Astrocyte (in vitro differentiated cells and primary cell): ENCODE measurements around the gene OPCML. TPM values are rescaled to one million over a fixed set of nuclear protein-coding genes. Genes with fewer than 3 reads are reported as not detected.

Experiments used
- DNase-seq: peaks from one replicate; pipeline ENCODE4 v3.0.0-alpha.2; 2010; ENCODE audit warnings: low read depth
- FAIRE-seq: peaks from 2 replicates; lab custom pipeline; 2011; peaks lifted over from hg19 to GRCh38; lab: Jason Lieb, UNC
- H2AFZ ChIP-seq: 2 replicates; pipeline ENCODE4 v1.6.0; 2012; ENCODE audit warnings: low read depth, low read length, inconsistent platforms
- H3K27ac ChIP-seq: 2 replicates; pipeline ENCODE4 v1.5.1; 2011; ENCODE audit warnings: low read depth, low read length, inconsistent platforms
- H3K27me3 ChIP-seq: 2 replicates; pipeline ENCODE4 v1.6.0; 2011; ENCODE audit warnings: low read length, inconsistent platforms; ENCODE audit not compliant: insufficient read depth
- H3K36me3 ChIP-seq: 2 replicates; pipeline ENCODE4 v1.5.1; 2011; ENCODE audit warnings: low read length, inconsistent platforms; ENCODE audit not compliant: insufficient read depth
- H3K4me1 ChIP-seq: 2 replicates; pipeline ENCODE4 v1.5.1; 2011; ENCODE audit warnings: low read length, inconsistent platforms; ENCODE audit not compliant: insufficient read depth
- H3K4me2 ChIP-seq: 2 replicates; pipeline ENCODE4 v1.6.0; 2012; ENCODE audit warnings: low read length, inconsistent platforms
- H3K4me3 ChIP-seq: 2 replicates; pipeline ENCODE4 v1.5.1; 2011; ENCODE audit warnings: low read depth, mild to moderate bottlenecking, low read length, inconsistent platforms; ENCODE audit not compliant: insufficient read depth
- H3K79me2 ChIP-seq: 2 replicates; pipeline ENCODE4 v1.6.0; 2012; ENCODE audit warnings: mild to moderate bottlenecking, low read length, inconsistent platforms; ENCODE audit not compliant: insufficient read depth
- H3K9ac ChIP-seq: 2 replicates; pipeline ENCODE4 v1.6.0; 2012; ENCODE audit warnings: mild to moderate bottlenecking, low read length, inconsistent platforms
- H3K9me3 ChIP-seq: 2 replicates; pipeline ENCODE4 v1.5.1; 2012; ENCODE audit warnings: low read depth, mild to moderate bottlenecking, low read length, inconsistent platforms; ENCODE audit not compliant: insufficient read depth
- H4K20me1 ChIP-seq: 2 replicates; pipeline ENCODE4 v1.6.0; 2012; ENCODE audit warnings: low read length, inconsistent platforms; ENCODE audit not compliant: insufficient read depth
- H3K27ac Mint-ChIP-seq: one replicate; pipeline ENCODE4 v1.8.0; 2021; ENCODE audit warnings: mild to moderate bottlenecking, mixed read lengths; ENCODE audit not compliant: unreplicated experiment
- H3K27me3 Mint-ChIP-seq: one replicate; pipeline ENCODE4 v1.8.0; 2021; ENCODE audit warnings: low read depth, mixed read lengths; ENCODE audit not compliant: unreplicated experiment
- H3K36me3 Mint-ChIP-seq: one replicate; pipeline ENCODE4 v1.8.0; 2021; ENCODE audit warnings: low read depth, mixed read lengths; ENCODE audit not compliant: unreplicated experiment
- H3K4me1 Mint-ChIP-seq: one replicate; pipeline ENCODE4 v1.8.0; 2021; ENCODE audit warnings: low read depth, mixed read lengths; ENCODE audit not compliant: unreplicated experiment
- H3K4me3 Mint-ChIP-seq: one replicate; pipeline ENCODE4 v1.8.0; 2021; ENCODE audit warnings: mild to moderate bottlenecking, moderate library complexity, mixed read lengths; ENCODE audit not compliant: unreplicated experiment
- H3K9me3 Mint-ChIP-seq: one replicate; pipeline ENCODE4 v1.8.0; 2021; ENCODE audit warnings: mild to moderate bottlenecking, mixed read lengths; ENCODE audit not compliant: unreplicated experiment
- EZH2 ChIP-seq: IDR thresholded peaks from 2 replicates; pipeline ENCODE4 v1.6.1; 2012; ENCODE audit warnings: mild to moderate bottlenecking, low read length, inconsistent platforms; ENCODE audit not compliant: insufficient read depth
- total RNA-seq: library from RNA; stranded (reverse); gene quantifications from 2 replicates; pipeline ENCODE4 v1.2.1, GENCODE V29; 2021
- TF ChIP-seq, protein P1 (sequence below): IDR thresholded peaks from 2 replicates; pipeline ENCODE4 v1.5.1; 2011; ENCODE audit warnings: low read depth, mild to moderate bottlenecking, inconsistent platforms, low read length, moderate library complexity; ENCODE audit not compliant: insufficient read depth

The OPCML gene
- total RNA-seq, 1 donor from 2014 or later: 7.9 TPM

DNA sequence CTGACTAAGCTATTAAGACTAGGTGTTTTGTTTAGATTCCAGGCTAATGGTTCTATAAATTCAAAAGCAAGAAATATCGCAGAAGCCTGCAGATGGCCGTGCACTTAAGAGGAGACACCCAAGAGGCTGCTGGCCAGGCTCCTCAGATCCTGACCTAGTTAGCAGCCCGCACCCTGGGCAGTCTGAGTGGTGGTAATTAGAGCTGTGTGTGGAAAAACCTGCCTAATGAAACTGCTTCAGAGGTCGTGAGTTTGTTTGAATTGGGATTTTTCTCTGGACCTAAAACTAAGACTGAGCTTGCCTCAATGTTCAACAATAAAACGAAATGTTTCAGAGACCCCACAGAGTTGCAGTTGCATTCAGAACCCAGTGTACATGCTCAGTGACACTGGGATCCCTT lies 627.7 kb downstream of the OPCML start:
- Mint-ChIP-seq H3K27ac (no peak overlapping the region), H3K4me3 (no peak overlapping the region), H3K27me3 (no peaks in the 10 kb centered on the region), H3K9me3 (peaks cover 2% of the 10 kb centered on the region), H3K36me3 (peaks cover 2% of the 10 kb centered on the region), H3K4me1 (peaks cover 21% of the 10 kb centered on the region)
- Histone ChIP-seq H2AFZ (no peak overlapping the region), H3K79me2 (no peaks in the 10 kb centered on the region), H3K27ac (no peak overlapping the region), H3K4me1 (no peaks in the 10 kb centered on the region), H3K4me2 (no peak overlapping the region), H3K9me3 (no peaks in the 10 kb centered on the region), H4K20me1 (no peaks in the 10 kb centered on the region), H3K4me3 (no peak overlapping the region), H3K9ac (no peak overlapping the region), H3K36me3 (no peaks in the 10 kb centered on the region), H3K27me3 (no peaks in the 10 kb centered on the region)
- TF ChIP-seq EZH2: no peak
- TF ChIP-seq, protein P1, sequence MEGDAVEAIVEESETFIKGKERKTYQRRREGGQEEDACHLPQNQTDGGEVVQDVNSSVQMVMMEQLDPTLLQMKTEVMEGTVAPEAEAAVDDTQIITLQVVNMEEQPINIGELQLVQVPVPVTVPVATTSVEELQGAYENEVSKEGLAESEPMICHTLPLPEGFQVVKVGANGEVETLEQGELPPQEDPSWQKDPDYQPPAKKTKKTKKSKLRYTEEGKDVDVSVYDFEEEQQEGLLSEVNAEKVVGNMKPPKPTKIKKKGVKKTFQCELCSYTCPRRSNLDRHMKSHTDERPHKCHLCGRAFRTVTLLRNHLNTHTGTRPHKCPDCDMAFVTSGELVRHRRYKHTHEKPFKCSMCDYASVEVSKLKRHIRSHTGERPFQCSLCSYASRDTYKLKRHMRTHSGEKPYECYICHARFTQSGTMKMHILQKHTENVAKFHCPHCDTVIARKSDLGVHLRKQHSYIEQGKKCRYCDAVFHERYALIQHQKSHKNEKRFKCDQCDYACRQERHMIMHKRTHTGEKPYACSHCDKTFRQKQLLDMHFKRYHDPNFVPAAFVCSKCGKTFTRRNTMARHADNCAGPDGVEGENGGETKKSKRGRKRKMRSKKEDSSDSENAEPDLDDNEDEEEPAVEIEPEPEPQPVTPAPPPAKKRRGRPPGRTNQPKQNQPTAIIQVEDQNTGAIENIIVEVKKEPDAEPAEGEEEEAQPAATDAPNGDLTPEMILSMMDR: no peak
- no peak for FAIRE-seq
- no peak for DNase-seq

- TF ChIP-seq EZH2: no peak
- TF ChIP-seq, protein P1: no peak
Measured at GRCh38 chr11:132904091-132904490, 628.2 kb downstream of the OPCML start.

DNA sequence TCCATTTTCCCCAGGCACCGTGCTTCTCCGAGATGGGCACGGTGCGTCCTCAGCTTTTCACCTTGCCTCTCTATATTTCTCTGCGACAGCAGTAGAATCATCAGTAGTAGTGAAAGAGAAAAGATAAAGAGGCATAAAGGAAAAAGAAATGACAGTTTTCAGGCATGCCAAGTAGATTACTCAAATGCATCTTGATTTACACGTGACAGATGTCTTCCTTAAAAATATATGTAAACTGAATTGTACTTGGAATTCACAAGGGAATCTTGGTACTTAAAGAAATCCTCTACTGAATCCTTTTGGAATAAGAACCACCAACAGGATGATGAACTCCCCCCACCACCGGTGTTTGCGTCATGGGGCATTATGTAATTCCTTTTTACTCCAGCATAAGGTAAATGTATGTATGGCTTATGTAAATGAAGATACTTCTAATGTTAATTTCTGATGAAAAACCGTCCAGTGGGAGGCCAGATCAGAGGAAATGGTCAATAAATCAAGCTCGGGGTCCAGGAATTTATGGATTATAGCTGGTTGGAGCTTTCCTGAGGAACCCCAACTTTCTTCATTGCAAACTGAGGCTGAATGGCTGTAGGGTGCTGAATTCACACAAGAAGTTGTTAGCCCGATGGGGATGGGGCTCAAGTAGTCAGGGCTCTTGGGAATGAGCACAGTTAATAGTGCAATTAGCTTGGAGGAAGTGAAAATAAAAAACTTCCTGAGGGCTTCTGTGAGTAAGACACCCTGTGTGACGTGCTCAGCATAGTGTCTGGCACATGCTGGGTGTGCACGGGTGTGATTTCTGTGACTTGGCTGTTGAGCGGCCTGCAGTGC lies 630.4 kb downstream of the OPCML start:
- Mint-ChIP-seq H3K27me3 (no peaks in the 10 kb centered on the region), H3K4me3 (no peak overlapping the region), H3K9me3 (peaks cover 1% of the 10 kb centered on the region), H3K4me1 (peaks cover 17% of the 10 kb centered on the region), H3K27ac (no peak overlapping the region), H3K36me3 (no peaks in the 10 kb centered on the region)
- Histone ChIP-seq H2AFZ (no peak overlapping the region), H3K79me2 (no peaks in the 10 kb centered on the region), H3K36me3 (no peaks in the 10 kb centered on the region), H3K27me3 (no peaks in the 10 kb centered on the region), H3K9ac (no peak overlapping the region), H4K20me1 (no peaks in the 10 kb centered on the region), H3K27ac (no peak overlapping the region), H3K4me2 (no peak overlapping the region), H3K4me3 (no peak overlapping the region), H3K9me3 (no peaks in the 10 kb centered on the region), H3K4me1 (peaks cover 8% of the 10 kb centered on the region)
- FAIRE-seq: no peak
- TF ChIP-seq, protein P1: no peak
- TF ChIP-seq EZH2: no peak
- DNase-seq: no peak

More at GRCh38 chr11:132904091-132904490, 628.2 kb downstream of the OPCML start:
- H3K36me3 ChIP-seq: no peaks in the 10 kb centered on the region
- Mint-ChIP-seq H3K36me3 (peaks cover 2% of the 10 kb centered on the region), H3K27ac (no peak overlapping the region), H3K4me3 (no peak overlapping the region), H3K9me3 (peaks cover 2% of the 10 kb centered on the region), H3K27me3 (no peaks in the 10 kb centered on the region), H3K4me1 (peaks cover 21% of the 10 kb centered on the region)
- no peaks in the 10 kb centered on the region for H3K4me1 ChIP-seq
- H3K27ac ChIP-seq: no peak overlapping the region
- FAIRE-seq (no peak), DNase-seq (no peak)
- H4K20me1 ChIP-seq: no peaks in the 10 kb centered on the region
- H3K79me2 ChIP-seq: no peaks in the 10 kb centered on the region
- no peak overlapping the region for H3K4me2 ChIP-seq
- no peaks in the 10 kb centered on the region for H3K9me3 ChIP-seq
- no peak overlapping the region for H3K4me3 ChIP-seq
- no peaks in the 10 kb centered on the region for H3K27me3 ChIP-seq
- H3K9ac ChIP-seq: no peak overlapping the region
- H2AFZ ChIP-seq: no peak overlapping the region
